ENCODE results near the gene UTP11. TPM values are rescaled to one million over a fixed set of nuclear protein-coding genes. Genes with fewer than 3 reads are reported as not detected.

UTP11 gene
- total and polyA plus RNA-seq, 2 of the 8 experiments (the other 6 are each of a cell fraction or from before 2014, with no cell fraction given): 19.5 to 60.5 TPM

- Histone ChIP-seq H2AFZ (ENCODE audit: low read length) (no peak overlapping the region; the same call in 1 of the 2 replicates), H3K27me3 (replicated peaks in 1 of 4; ENCODE audit: control insufficient read depth in 3 of 4, extremely low read depth in 1 of 4, insufficient read depth in 3 of 4, low read length in 3 of 4) (no peaks in the 10 kb centered on the region; a peak in 4 of 7 replicates), H3K27ac (ENCODE audit: low read depth, low read length) (no peak overlapping the region), H4K5ac (ENCODE audit: insufficient read length, low read depth, low read length) (no peak overlapping the region), H3K18ac (ENCODE audit: extremely low read depth, low read length) (no peak overlapping the region; the same call in 1 of the 2 replicates), H2BK12ac (ENCODE audit: low read depth, low read length) (peak overlapping the region; percentile 35; the same call in 1 of the 2 replicates), H3K79me2 (ENCODE audit: control insufficient read depth in 1 of 2, insufficient read depth in 2 of 2, low read length in 2 of 2) (peaks cover 0 to 2% of the 10 kb centered on the region in 2 experiments; a peak in 1 of 4 replicates), H3K4me1 (replicated peaks in 1 of 4; ENCODE audit: control insufficient read depth in 3 of 4, insufficient read depth in 4 of 4, low read length in 3 of 4) (peaks cover 0 to 22% (median 13%) of the 10 kb centered on the region in 4 experiments; a peak in 6 of 7 replicates), H3K79me1 (ENCODE audit: low read depth, low read length) (peaks cover 8% of the 10 kb centered on the region; the same call in 1 of the 2 replicates), H4K20me1 (replicated peaks in 1 of 2; ENCODE audit: control insufficient read depth in 1 of 2, insufficient read depth in 2 of 2, low read length in 2 of 2) (peaks cover 0 to 6% of the 10 kb centered on the region in 2 experiments), H4K8ac (ENCODE audit: extremely low read depth, insufficient read depth, low read length) (no peak overlapping the region; the same call in 1 of the 2 replicates), H2BK15ac (ENCODE audit: low read length) (0 out of 2 replicates have a peak overlapping the region, but pooled peaks have one; percentile 9), H3K4me2 (ENCODE audit: insufficient read depth in 1 of 2, low read depth in 2 of 2, low read length in 2 of 2) (peak overlapping the region; percentile 43 to 57), H2BK20ac (ENCODE audit: low read length) (0 out of 2 replicates have a peak overlapping the region, but pooled peaks have one; percentile 49), H3K4me3 (ENCODE audit: extremely low read depth in 1 of 4, insufficient read depth in 2 of 4, low read depth in 3 of 4, low read length in 4 of 4) (peak overlapping the region in 2 of 4 experiments; percentile 5 to 33; a peak in 1 of 8 replicates), H2BK5ac (ENCODE audit: low read depth, low read length) (peak overlapping the region; percentile 66; the same call in 1 of the 2 replicates), H3K9ac (replicated peaks in 1 of 4; ENCODE audit: extremely low read depth in 1 of 4, low read depth in 3 of 4, low read length in 3 of 4) (no peak overlapping the region), H2AK5ac (ENCODE audit: low read depth, low read length) (peak overlapping the region; percentile 54), H3K23ac (ENCODE audit: insufficient read length) (no peak overlapping the region), H4K91ac (replicated peaks; ENCODE audit: insufficient read length, low read length) (peak overlapping the region; percentile 4), H3K56ac (replicated peaks; ENCODE audit: insufficient read length, low read depth, low read length) (no peak overlapping the region), H3K4ac (replicated peaks; ENCODE audit: insufficient read length, low read depth, low read length) (no peak overlapping the region), H3K23me2 (ENCODE audit: low read depth, low read length) (no peaks in the 10 kb centered on the region), H3K36me3 (ENCODE audit: control insufficient read depth in 2 of 4, insufficient read depth in 4 of 4, low read length in 3 of 4) (no peaks in the 10 kb centered on the region), H2BK120ac (replicated peaks; ENCODE audit: low read depth, low read length) (no peak overlapping the region), H3K9me3 (ENCODE audit: insufficient read depth in 2 of 2, low read depth in 1 of 2, low read length in 1 of 2) (no peaks in the 10 kb centered on the region), H3K14ac (ENCODE audit: insufficient read length) (no peak overlapping the region)
- FAIRE-seq: no peak
- 56% methylated on average over 11 of the region's 11 CpGs; no CpG with 5 or more reads in 1 of the 2 experiments for WGBS, 2 experiments (ENCODE audit: extremely low coverage in 1 of 2, insufficient coverage in 1 of 2, insufficient read length in 1 of 2, insufficient replicate concordance in 2 of 2, low coverage in 1 of 2, low lambda C conversion rate in 2 of 2, missing lambda C conversion rate in 1 of 2)
- peak; percentile 41 for TF ChIP-seq BACH1 (IDR thresholded peaks at IDR 0.05; ENCODE audit: low read length)
- TF ChIP-seq YY1 (IDR thresholded peaks at IDR 0.05; ENCODE audit: low read depth, low read length): peak; percentile 56; the same call in 1 of the 2 replicates
- no peak for TF ChIP-seq SUZ12 (IDR thresholded peaks at IDR 0.05; ENCODE audit: low read length)
- ChIA-PET POLR2A (ENCODE audit: partially characterized antibody) (interaction anchor here (0.5 to 1.7 kb wide), 7 partner anchors 11 to 742 kb away, joined by 3 to 5 read pairs (median 3); no protein-coding TSS in a partner anchor), CTCF (ENCODE audit: partially characterized antibody) (interaction anchor here (0.7 to 18.0 kb wide), 9 partner anchors 7 to 759 kb away, joined by 3 to 212 read pairs (median 3); no protein-coding TSS in a partner anchor)
- DNase-seq (ENCODE audit: low read depth in 1 of 2, low spot score in 2 of 2): no peak
These were observed 51.8 kb downstream of the UTP11 start for GRCh38 chr1:38064197-38064903.
